GM12865 (cell line): Measurements from ENCODE around the gene PLEKHA7.

Experiments used
- DNase-seq: peaks from one replicate; pipeline ENCODE4 v3.0.0; 2010; ENCODE audit warnings: low read depth
- H3K4me3 ChIP-seq: 2 replicates; pipeline ENCODE4 v1.5.1; 2011; ENCODE audit warnings: mild to moderate bottlenecking, low read depth, low read length, control low read depth
- CTCF ChIP-seq: IDR thresholded peaks from 2 replicates; pipeline ENCODE4 v1.5.1; 2011; ENCODE audit warnings: low read length, control low read depth, low read depth, inconsistent platforms; ENCODE audit not compliant: insufficient read depth; ENCODE audit errors: missing control alignments

The PLEKHA7 gene

GRCh38 chr11:16744128-16744725, 270.0 kb downstream of the PLEKHA7 start:
- no peak for TF ChIP-seq CTCF
- no peak for DNase-seq

GRCh38 chr11:16743478-16743877, 270.7 kb downstream of the PLEKHA7 start:
- H3K4me3 ChIP-seq = no peak overlapping the region
- TF ChIP-seq CTCF = no peak
- DNase-seq = no peak

More at GRCh38 chr11:16744128-16744725, 270.0 kb downstream of the PLEKHA7 start:
- no peak overlapping the region for H3K4me3 ChIP-seq

- no peak for DNase-seq
- H3K4me3 ChIP-seq = no peak overlapping the region
These were observed 272.7 kb downstream of the PLEKHA7 start for GRCh38 chr11:16741473-16741872.

GRCh38 chr11:16738947-16739815, 275.0 kb downstream of the PLEKHA7 start:
- DNase-seq = peak; percentile 15
- TF ChIP-seq CTCF = no peak
- H3K4me3 ChIP-seq = peak overlapping the region; percentile 99

More at GRCh38 chr11:16741473-16741872, 272.7 kb downstream of the PLEKHA7 start:
- no peak for TF ChIP-seq CTCF

GRCh38 chr11:16738193-16738946, 275.8 kb downstream of the PLEKHA7 start, which contains the start of gene C11orf58:
Gene C11orf58, plus strand, starts transcription at chr11:16738647. Its CDS starts 132 bp downstream, at chr11:16738779.
- DNase-seq = peak; percentile 95
- TF ChIP-seq CTCF = no peak
- H3K4me3 ChIP-seq = peak within 1 kb of the TSS; percentile 99

- no peak for DNase-seq
- no peak for TF ChIP-seq CTCF
- peak overlapping the region; percentile 99 for H3K4me3 ChIP-seq
These were observed 276.4 kb downstream of the PLEKHA7 start for GRCh38 chr11:16737818-16738192.
